Measurements from ENCODE around the gene CST9L.
A peak's percentile ranks its signal among the peaks of the same experiment; 100 is the strongest.

The CST9L gene, protein sequence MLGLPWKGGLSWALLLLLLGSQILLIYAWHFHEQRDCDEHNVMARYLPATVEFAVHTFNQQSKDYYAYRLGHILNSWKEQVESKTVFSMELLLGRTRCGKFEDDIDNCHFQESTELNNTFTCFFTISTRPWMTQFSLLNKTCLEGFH

DNA sequence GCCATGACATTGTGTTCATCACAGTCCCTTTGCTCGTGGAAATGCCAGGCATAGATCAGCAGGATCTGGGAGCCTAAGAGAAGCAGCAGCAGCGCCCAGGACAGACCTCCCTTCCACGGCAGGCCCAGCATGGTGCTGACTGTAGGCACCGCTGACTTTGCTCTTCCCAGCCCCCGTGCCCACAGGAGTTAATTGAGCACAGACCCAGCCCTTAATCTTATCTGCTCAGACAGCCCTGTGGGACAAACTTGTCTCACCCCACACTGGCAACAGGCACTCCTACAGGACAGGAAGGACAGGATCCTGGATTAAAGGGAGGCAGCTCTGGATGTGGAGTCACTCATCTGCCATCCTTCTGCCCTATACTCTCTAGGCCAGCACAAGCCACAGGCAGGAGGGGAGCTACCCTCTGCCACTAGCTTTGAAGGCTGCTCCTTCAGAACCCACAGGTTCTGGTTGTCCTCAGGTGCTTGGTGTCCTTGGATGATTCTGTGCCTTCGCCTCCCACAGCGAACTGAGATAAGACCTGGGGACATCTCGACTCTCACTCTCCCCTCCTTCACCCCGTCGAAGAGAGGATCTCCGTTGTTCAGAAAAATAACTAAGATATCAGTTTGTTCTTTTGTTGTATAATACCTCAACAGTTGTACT lies at the start of gene CST9L:
CST9L (minus strand) TSS at position 165 of the 651 bp plus-strand sequence; CDS start at position 131, 34 bp downstream.
- no peak for DNase-seq

DNA sequence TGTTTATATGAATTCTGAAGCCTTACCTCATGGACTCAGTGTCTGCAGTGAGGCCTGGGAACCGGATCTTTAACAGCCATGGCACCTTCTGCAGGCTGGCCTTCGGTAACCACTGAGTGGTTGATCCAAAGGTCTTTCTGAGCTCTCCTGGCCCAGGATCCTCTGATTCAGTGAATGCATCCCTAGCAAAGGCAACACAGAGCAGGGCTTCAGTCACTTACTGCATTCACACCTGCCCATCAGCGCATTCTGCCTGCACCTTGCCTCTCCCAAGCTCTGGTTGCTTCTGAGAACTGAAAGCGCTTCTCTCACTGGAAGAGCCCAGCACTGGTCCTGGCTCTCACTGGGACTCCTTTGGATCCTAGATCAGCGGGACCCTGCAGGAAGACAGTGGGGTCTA lies 45.9 kb upstream of the CST9L start:
- no peak for DNase-seq

DNA sequence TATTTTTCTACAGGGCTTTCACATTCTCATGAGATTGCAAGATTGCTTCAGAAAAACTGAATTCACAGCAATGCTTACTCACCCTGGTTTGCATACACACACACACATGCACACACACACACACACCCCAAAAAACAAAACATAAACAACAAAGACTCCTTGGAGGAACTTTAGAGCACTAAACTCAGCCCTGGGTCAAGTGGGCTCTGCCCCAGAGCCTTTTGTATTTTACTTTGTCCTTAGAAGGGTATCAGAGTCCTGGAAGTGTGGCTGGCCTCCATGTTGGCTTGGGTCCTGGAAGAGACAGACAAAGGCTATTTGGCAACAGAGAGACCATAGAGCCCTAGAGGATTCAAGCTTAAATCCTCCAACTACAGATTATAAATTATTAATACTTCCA lies 45.4 kb upstream of the CST9L start:
- DNase-seq = no peak

DNA sequence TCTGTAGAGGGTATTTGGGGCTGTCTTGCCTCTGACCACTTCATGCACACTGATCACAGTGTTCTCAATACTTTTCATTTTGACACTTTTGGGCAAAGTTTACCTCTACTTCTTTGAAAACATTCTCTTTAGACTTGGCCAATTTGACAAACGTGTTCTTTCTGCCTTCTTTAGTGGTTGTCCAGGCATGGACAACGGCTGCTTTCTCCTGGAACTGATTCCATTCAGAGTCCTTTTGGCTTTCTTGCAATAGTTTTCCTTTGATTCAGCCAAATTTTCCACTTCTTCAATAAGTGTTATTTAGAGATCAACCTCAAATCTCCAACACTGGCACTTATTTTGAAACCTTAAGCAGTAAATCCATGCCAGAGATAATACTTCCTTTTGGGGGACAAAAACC lies 44.1 kb upstream of the CST9L start:
- DNase-seq = no peak

DNA sequence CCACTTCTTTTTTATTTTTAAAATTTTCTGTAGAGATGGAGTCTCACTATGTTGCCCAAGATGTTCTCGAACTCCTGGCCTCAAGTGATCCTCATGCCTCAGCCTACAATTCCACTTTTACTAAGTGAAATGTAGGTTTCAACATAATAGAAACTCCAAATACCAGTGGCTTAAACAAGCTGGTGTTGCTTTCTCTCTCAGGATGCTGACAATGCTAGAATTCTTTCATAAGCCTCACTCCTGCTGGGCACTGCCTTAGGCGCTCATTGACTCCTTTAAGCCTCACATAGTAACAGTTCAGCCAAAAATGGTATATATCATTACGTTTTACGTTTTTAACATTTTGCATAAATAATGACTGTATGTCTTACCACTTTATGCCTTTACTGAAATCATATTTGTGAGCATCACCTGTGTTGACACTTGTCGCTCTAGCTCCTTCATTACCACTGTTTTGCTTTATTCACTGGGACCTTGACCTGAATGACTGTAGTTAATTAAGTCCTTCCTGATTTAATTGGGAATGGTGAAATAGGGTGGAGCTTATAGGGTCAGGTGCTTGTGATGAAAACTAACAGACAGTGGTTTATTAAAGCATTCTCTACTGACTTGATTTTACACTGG lies 41.3 kb upstream of the CST9L start:
- no peak for DNase-seq

DNA sequence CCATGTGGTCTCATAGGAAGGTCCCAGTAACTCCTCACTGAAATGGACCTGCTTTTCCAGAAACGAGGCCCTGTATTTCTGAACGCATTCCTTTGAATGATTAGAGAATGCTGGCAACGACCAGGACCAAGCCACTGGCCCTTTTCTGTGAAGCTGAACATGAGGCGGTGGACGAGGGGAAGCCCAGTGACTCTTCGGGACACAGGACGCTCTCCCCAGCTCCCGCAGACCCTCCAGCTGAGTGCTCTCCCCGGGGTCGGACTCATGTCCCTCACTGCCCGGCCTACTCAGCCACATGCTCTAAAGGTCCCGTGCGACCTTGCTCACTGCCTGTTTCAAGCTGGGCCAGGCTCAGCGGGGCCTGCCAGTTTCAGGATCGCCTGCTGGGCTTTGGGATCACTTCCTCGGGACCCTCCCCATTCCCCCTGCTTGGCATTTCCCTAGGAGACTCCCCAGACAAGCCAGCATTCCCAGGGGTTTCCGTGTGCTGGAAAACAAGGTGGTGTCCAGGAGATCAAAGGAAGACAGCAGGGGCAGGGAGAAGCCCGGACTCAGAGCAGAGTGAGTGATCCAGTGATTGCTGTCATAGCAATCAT lies 40.1 kb upstream of the CST9L start:
- no peak for DNase-seq

DNA sequence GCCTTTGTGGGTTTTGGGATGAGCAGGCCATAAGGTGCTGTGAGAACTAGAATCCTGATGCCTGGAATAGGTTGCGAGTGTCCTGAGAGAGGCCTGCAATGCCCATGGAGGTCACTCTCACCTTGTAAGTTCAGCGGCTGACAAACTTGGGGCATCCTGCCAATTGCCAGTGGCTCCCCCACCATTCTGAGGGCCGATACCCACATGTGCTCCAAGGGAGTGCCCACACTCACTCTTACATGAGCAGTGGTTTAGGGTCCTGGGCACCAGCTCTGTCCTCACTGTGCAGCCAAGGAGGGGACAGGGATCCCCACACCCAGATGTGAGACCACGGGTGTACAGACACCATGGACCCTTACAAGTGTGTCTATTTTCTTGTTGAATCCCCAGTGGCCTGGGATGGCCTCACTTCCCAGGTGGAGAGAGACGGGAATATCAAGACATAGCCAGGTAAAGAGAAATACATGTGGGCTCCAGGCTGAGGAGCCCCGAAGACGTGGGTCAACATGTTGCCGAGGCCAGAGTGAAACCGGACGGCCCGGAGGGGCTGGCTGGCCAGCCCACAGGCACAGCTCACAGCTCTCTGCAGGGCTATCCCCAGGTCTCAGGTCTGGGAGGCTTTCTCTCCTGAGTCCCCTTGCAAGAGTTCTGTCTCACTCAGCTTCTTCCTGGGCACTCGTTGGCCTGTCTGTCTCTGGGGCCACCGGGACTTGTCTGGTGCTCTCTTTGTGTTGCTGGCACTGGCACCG lies 39.4 kb upstream of the CST9L start:
- DNase-seq = no peak

DNA sequence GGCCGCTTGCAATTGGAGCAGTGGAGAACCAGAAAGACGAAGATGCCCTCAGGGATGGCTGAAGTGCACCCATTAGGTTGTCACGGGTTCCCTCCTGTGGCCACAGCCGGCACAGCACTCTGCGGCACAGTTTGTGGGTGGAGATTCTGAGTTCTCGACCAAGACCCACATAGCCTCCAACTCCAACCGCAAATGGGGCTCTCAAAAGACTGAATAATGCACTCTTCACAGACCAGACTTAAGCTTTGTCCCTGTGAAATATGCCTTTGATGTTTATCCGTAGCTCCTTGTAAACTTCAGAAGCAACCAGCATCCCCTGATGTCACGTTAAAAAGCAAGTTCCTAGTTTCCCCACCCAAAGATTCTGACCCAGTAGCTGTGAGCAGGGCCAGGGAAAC lies 38.4 kb upstream of the CST9L start:
- DNase-seq = peak; percentile 45

DNA sequence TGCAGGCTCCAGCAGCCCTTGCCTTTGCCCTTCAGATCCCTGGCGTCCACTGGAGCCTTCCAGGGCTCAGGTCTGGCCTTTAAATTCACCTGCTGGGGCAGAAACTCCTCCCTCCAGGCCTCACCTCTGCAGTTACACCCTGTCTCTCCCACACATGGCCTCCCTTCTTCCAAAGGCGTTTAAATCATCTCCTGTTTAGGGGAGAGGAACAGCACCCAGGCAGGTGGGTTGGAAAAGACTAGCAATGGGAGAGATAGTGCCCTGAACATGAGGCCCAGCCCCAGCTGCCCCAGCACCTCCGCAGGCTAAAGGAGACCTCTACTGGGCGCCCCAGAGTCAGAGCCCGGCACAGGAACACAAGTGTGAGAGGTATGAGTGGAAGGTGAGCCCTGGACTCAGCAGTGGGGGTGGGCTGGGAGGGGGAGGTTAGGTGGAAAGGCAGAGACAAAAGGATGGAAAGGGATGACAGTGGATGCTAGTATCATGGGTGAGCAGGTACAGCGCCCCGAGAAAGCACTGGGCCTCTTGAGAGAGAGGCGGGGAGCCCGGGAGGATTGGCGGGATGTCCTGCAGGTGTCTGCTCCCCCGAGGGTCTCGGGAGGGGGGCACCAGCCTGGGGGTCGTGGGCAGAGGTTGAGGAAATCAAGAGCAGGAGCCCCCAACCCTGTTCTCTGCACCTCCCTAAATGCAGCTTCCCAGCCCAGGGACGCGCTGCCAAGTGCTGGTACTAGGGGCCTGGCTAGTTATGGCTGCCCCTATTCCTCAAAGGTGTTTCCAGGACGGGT lies 37.8 kb upstream of the CST9L start, which contains the start of gene CST9:
CST9 (minus strand) TSS at position 51 of the 785 bp plus-strand sequence. CDS start 53 bp downstream, outside the sequence.
- no peak for DNase-seq

DNA sequence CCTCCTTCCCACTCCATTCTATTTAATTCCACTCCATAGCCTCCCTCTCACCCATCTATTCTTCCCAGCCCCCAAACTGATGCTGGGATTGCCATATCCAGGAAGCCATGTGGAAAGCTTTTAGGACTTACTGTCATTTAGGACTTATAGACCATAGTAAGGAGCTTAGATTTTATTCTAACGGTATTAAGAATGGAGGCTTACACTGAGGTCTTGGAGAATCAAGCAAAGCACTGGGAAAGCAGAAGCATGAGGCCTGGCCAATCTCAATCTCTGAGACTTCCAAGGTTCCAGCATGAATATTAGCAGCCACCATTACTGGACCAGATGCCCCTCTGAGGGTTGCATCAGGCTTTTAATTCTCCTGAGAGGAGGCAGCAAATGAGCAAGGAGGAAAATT lies 36.0 kb upstream of the CST9L start:
- no peak for DNase-seq

DNA sequence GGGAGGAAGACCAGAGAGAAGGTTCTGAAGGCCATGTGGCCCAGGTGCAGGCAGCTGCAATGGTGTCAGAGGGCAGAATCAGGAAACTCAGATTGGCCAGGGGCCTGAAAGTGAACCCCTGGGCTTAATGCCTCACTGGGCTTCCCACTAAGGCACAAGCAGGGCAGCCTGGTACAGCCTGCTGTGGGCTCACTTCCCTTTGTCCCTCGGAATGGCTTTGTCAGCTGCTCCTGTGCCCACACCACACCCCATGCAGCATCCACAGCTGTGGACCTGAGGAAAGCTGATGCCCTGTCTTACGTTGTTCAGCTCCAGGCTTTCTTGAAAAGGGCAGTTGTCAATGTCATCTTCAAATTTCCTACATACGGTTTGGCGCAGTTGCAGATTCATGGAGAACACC lies 35.0 kb upstream of the CST9L start:
- DNase-seq = no peak

DNA sequence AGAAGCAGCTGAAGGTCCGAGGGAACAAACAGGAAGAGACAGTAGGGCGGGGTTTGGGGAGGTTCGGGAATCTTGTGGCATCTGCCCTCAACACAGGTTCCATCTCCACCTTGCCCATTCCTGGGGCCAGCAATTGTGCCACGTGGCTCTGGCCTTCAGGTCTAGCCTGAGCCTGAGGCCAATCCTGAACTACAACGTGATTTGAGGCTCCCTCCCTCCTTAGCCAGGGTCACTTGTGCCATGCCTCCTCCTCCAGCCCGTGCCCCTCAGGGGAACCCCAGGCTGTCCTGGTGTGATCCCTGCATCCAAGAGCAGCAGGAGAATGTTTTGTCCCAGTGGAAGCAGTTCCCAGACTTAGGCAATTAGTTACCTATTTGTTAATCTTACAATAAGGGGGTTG lies 34.4 kb upstream of the CST9L start:
- no peak for DNase-seq

DNA sequence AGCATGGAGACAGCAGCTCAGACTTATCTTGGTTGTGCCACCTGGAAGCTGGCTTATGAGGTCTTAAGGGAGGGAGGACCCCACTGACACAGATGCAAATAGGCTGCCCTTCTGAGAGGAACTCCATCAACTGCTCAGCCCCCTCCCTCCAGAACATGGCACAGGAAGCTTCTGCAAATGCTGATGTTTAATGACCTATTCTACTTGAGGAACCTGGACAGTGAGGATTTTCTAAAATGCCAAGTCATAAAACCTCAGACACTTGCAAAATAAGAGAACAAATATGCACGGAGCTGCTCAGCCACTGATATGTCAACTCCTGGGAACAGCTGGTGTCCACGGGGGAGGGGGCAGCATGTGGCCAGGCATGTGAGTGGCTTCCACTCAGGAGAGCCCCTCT lies 34.0 kb upstream of the CST9L start:
- DNase-seq = no peak

DNA sequence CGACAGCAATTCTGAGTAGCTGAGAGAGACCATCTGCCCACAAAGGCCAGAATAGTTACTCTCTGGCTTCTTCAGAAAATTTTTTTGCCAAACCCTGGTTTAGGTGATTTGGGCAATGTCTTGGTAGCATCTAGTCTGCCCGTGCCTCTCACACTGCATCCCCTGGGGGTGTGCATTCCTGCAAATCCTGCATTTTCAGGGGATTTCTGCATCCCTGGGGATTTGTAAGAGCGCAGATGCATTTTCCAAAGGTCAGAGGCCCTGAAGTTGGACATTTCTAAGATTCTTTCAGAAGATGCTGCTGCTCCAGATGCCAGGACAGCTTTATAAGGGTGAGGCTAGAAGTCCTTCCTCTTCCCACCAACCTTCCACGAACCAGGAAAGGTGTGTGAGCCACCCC lies 33.4 kb upstream of the CST9L start:
- no peak for DNase-seq

DNA sequence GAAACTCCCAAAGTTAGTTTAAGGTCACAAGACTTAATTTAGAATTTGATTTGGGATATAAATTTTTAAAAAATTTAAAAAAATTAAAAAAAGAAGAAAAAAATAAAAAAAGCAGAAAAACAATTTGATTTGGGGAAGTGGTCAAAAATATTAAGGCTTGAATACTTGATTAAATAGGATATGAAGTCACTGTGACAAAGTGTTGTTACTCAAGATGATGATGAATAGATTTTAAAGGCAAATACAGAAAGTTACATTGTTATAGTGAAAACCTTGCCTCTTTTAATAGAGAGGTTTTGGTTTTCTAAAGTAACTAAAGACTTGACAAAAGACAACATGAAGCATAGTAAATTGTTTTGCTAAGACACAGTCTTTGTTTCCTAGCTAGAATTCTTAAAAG lies 30.2 kb upstream of the CST9L start:
- DNase-seq = no peak

DNA sequence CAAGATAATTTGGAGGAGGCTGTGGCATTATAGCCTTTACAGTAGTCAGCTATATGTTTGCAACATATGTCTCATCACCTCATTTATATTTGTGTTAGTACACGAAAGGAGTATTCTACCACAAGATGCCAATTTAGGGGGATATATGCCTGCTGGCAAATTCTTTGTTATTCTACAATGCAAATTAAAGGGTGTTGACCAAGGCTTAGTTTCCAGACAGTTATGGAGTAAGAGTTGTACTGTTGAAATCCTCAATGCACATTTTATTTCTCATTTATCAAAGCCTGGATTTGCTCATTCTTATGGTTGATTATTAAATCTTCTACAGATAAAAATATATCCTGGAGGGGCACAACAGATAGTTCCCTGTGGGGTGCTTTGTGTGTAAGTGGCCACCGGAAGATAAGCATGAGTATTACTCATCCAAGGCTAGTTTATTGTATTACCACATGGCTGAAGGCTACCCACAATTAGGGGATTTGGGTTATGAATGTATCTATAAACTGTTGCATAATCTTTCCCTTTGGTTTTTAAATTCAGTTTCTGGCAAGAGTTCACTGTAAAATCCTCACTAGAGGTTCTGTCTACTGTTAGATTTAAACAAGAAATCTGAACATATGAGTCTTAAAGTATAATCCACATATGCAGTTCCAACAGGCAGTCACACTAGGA lies 28.4 kb upstream of the CST9L start:
- no peak for DNase-seq

DNA sequence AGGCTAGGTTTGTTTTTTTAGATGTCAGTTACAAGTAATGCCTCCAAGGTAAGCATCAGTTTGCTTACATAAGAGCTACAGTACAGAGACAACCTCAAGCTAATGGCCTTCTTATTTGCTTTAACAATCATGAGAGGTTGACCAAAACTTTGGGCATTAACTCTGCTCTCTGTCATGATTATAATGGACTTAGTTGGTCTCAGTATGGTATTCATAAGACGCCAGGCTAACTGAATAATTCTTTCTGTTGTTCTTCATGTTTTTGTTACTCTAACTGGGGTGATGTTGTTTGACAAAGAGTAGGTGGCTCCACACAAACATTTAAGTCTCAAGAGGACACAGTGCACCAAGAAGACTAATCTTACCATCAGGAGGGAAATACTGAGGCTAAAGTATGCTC lies 27.7 kb upstream of the CST9L start:
- no peak for DNase-seq

DNA sequence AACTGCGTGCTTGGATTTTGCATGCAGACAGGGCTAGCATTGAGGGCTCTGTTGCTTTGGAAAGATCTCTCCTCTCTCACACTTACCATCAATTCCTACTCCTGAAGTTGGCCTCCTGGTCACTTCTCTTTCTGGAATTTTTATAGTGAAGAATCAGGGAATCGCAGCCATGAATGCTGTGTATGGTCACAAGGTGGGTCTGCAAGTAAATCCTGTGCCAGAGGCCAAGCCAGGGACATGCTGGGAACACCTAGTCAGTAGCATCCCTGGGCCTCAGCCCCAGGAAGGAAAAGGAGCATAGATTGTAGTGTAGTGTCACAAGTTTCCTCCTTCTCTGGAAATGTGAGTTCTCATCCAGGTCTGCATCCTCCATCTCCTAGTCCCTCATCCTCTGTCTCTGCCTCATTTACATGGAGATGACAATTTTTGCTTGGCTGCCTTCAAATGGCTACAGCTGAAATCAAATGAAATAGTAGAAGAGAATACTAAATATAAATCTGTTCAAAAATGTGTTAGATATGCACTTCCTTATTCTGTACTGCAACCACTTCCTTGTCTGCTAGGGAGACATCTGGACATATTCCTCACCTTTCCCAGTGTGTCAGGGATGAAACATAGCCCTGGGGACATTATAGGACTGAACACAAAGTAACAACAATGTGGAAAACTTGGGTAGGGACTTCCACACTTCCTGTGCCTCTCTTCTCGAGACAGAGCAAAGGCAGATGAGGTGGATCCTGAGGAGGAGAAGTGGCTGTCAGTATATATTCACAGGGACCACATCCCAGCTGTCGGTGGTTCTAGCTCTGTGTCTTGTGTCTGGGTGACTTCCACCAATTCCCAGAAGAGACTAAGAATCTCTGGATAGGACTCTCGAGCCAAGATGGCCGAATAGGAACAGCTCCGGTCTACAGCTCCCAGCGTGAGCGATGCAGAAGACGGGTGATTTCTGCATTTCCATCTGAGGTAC lies 20.4 kb upstream of the CST9L start:
- DNase-seq = no peak

DNA sequence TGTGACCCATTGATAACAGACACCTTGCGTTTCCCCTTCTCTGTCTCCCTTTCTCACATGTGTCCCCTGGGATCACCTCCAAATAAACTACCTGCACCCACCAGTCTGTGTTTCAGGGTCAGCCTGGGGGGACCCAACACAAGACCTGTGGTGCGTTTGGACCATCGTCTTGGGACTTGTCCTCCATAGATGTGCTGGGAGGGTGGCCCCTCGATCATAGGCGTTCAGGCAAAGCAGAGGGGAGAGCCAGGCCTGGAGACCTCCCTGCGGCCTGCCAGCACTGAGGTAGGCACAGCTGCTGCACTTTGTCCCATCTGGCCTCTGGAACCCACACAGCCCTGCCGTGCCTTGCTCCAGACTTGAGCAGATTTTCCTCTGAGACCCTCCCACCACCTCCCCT lies 19.3 kb upstream of the CST9L start:
- no peak for DNase-seq

DNA sequence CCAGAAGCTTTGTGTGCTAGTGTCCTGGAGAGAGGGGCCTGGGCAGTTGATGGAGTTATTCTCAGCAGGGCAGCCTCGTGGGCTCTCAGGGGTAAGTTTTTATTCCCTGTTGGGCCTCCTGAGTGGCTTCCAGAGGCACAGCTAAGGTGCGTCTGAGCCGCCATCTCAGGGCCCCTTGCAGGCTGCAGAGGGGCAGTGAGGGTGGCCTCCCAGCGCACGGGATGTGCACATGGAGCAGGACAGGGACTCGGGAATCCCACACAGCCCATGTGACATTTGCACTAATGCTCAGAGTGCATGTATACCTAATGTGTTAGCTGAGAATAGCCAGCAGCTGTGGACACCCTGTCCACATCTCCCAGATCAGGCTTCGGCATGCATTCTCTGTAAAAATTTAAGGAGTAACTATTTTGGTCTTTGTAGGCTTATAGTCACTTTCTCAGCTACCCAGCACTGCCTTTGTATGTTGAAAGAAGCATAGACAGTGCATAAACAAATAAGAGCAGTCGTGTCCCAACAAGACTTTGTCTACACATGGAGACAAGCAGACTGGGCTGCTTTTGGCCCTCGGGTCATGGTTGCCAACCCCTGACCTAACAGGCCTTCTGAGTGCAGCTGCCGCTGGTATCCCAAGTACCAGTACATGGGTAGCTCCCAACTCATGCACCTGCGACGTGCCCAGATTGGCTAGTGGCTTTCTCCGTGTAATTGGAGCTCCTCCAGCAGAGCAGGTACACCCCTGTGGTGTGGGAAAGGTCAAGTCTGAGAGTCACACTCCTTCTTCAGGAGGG lies 18.6 kb upstream of the CST9L start:
- DNase-seq = no peak

Data from NCI-H510A (cell line).